HCT116 (cell line): Measurements from ENCODE around the gene MPP1. TPM values are rescaled to one million over a fixed set of nuclear protein-coding genes. Genes with fewer than 3 reads are reported as not detected.

Experiments used
- ATAC-seq: fragments of 200-7000 bp; cut with Tn5 transposase; 2 replicates; pipeline ENCODE4 v1.9.1; 2020; ENCODE audit warnings: mild to moderate bottlenecking, moderate library complexity
- BruUV-seq: library from RNA; stranded (reverse); fragments of 400-500 nt; replicated peaks from 2 replicates; lab custom pipeline; 2021; lab: Mats Ljungman, UMichigan
- CTCF ChIA-PET: fragments of 300-600 bp; sonication (Branson Sonifier 250); formaldehyde crosslinking; loops from one replicate; lab custom pipeline; 2021; ENCODE audit warnings: antibody characterized with exemption; lab: Charles Lee
- POLR2A ChIA-PET: fragments of 300-600, 350-600 bp; sonication (Branson Sonifier 250); formaldehyde crosslinking; loops from one replicate; lab custom pipeline; 2021; ENCODE audit warnings: antibody characterized with exemption; lab: Charles Lee
- RAD21 ChIA-PET, 2 experiments: fragments of 300-600 bp; sonication (Branson Sonifier 250); formaldehyde crosslinking; loops; one replicate each; lab custom pipeline; 2023; ENCODE audit warnings: low total read pairs in 2 of 2; ENCODE audit not compliant: uncharacterized antibody in 2 of 2, unreplicated experiment in 2 of 2, low non-redundant PET in 1 of 2; lab: Charles Lee
- DNase-seq: peaks from one replicate; pipeline ENCODE4 v3.0.0-alpha.2; 2010; ENCODE audit warnings: low read depth, low spot score
- H2AFZ ChIP-seq: fragments of 200-600 bp; shearing (Covaris generic), sonication (generic); 2 replicates; pipeline ENCODE4 v1.6.1; 2017; ENCODE audit warnings: low read depth, mixed run types, mixed read lengths, antibody characterized with exemption, low read length; ENCODE audit not compliant: poor library complexity, severe bottlenecking
- H3K27ac ChIP-seq: 2 replicates; pipeline ENCODE4 v1.5.1; 2012; ENCODE audit warnings: low read depth, low read length
- H3K27me3 ChIP-seq: fragments of 200-600 bp; sonication (generic); 2 replicates; pipeline ENCODE4 v1.6.1; 2016; ENCODE audit warnings: mixed run types, low read length, mixed read lengths; ENCODE audit not compliant: insufficient read depth
- H3K36me3 ChIP-seq, 2 experiments: fragments of 200-500 bp in 1 of 2; fragments of 200-600 bp in 1 of 2; sonication (Bioruptor generic) in 1 of 2; sonication (generic) in 1 of 2; 2 replicates each; pipeline versions ENCODE4 v1.5.1 to v1.6.1; 2014 to 2016; ENCODE audit warnings: low read length in 2 of 2, inconsistent platforms in 1 of 2, mixed read lengths in 1 of 2, mixed run types in 1 of 2; ENCODE audit not compliant: insufficient read depth in 2 of 2, control insufficient read depth in 1 of 2
- H3K4me1 ChIP-seq, 2 experiments: fragments of 200-600 bp in 1 of 2; sonication (generic) in 1 of 2; 2 replicates each; pipeline versions ENCODE4 v1.5.1 to v1.6.1; 2012 to 2017; ENCODE audit warnings: low read length in 2 of 2, inconsistent platforms in 1 of 2, mild to moderate bottlenecking in 1 of 2, mixed read lengths in 1 of 2, mixed run types in 1 of 2, moderate library complexity in 1 of 2; ENCODE audit not compliant: insufficient read depth in 2 of 2, control insufficient read depth in 1 of 2
- H3K4me2 ChIP-seq: fragments of 200-600 bp; sonication (generic); 2 replicates; pipeline ENCODE4 v1.6.1; 2017; ENCODE audit warnings: mixed run types, low read length, mixed read lengths
- H3K4me3 ChIP-seq, 2 experiments: fragments of 200-600 bp in 1 of 2; sonication (generic) in 1 of 2; replicated peaks in 1 of 2; 2 replicates each; pipeline ENCODE4 v1.5.1; 2011 to 2016; ENCODE audit warnings: low read length in 2 of 2, control low read depth in 1 of 2, low read depth in 1 of 2, mild to moderate bottlenecking in 1 of 2, mixed read lengths in 1 of 2, mixed run types in 1 of 2
- H3K79me2 ChIP-seq: fragments of 200-600 bp; sonication (generic); 2 replicates; pipeline ENCODE4 v1.6.1; 2017; ENCODE audit warnings: mild to moderate bottlenecking, mixed run types, low read length, moderate library complexity, mixed read lengths; ENCODE audit not compliant: insufficient read depth
- H3K9ac ChIP-seq: fragments of 200-600 bp; sonication (generic); 2 replicates; pipeline ENCODE4 v1.6.1; 2016; ENCODE audit warnings: low read length, mixed read lengths
- H3K9me2 ChIP-seq: fragments of 200-600 bp; sonication (generic), shearing (Covaris generic); 2 replicates; pipeline ENCODE4 v1.6.1; 2017; ENCODE audit warnings: mixed run types, mild to moderate bottlenecking, moderate library complexity; ENCODE audit not compliant: insufficient read depth
- H3K9me3 ChIP-seq, 2 experiments: fragments of 200-500 bp in 1 of 2; fragments of 200-600 bp in 1 of 2; sonication (Bioruptor generic) in 1 of 2; sonication (generic) in 1 of 2; 2 replicates each; pipeline ENCODE4 v1.6.1; 2014 to 2017; ENCODE audit warnings: low read length in 2 of 2, mixed read lengths in 2 of 2, inconsistent platforms in 1 of 2, low read depth in 1 of 2, mild to moderate bottlenecking in 1 of 2, mixed run types in 1 of 2, moderate library complexity in 1 of 2; ENCODE audit not compliant: control insufficient read depth in 1 of 2, insufficient read depth in 1 of 2
- H4K20me1 ChIP-seq: fragments of 200-600 bp; sonication (generic), shearing (Covaris generic); 2 replicates; pipeline ENCODE4 v1.6.1; 2017; ENCODE audit warnings: mixed run types, mild to moderate bottlenecking, moderate library complexity; ENCODE audit not compliant: insufficient read depth
- CBX3 ChIP-seq: IDR thresholded peaks from 2 replicates; pipeline ENCODE4 v1.6.1; 2012; ENCODE audit warnings: low read depth
- EGR1 ChIP-seq: IDR thresholded peaks from 2 replicates; pipeline ENCODE4 v1.6.1; 2012; ENCODE audit warnings: low read depth
- EZH2 ChIP-seq: fragments of 200-600 bp; sonication (generic); IDR thresholded peaks from 2 replicates; pipeline ENCODE4 v1.6.1; 2017; ENCODE audit warnings: antibody characterized with exemption, mixed run types
- EZH2phosphoT487 ChIP-seq: fragments of 200-600 bp; IDR thresholded peaks from 2 replicates; pipeline ENCODE4 v1.6.1; 2018; ENCODE audit warnings: antibody characterized with exemption, borderline replicate concordance
- FOSL1 ChIP-seq: IDR thresholded peaks from 2 replicates; pipeline ENCODE4 v1.6.1; 2012; ENCODE audit warnings: low read depth
- JUND ChIP-seq: IDR thresholded peaks from 2 replicates; pipeline ENCODE4 v1.6.1; 2012
- POLR2A ChIP-seq: IDR thresholded peaks from 2 replicates; pipeline ENCODE4 v1.7.0; 2011; ENCODE audit warnings: borderline replicate concordance; ENCODE audit not compliant: insufficient read depth, insufficient read length; ENCODE audit errors: extremely low read depth
- POLR2AphosphoS5 ChIP-seq: IDR thresholded peaks from 2 replicates; pipeline ENCODE4 v1.6.1; 2011; ENCODE audit warnings: mild to moderate bottlenecking, low read depth, low read length, moderate library complexity
- RAD21 ChIP-seq: IDR thresholded peaks from 2 replicates; pipeline ENCODE4 v1.6.1; 2012; ENCODE audit warnings: low read depth, mild to moderate bottlenecking
- SIN3A ChIP-seq: IDR thresholded peaks from 2 replicates; pipeline ENCODE4 v1.6.1; 2012; ENCODE audit warnings: low read depth
- SP1 ChIP-seq: IDR thresholded peaks from 2 replicates; pipeline ENCODE4 v1.6.1; 2012; ENCODE audit warnings: low read depth
- SRF ChIP-seq: IDR thresholded peaks from 2 replicates; pipeline ENCODE4 v1.6.1; 2012; ENCODE audit warnings: low read depth
- TCF7L2 ChIP-seq: IDR thresholded peaks from 2 replicates; pipeline ENCODE4 v1.7.0; 2011; ENCODE audit warnings: borderline replicate concordance, inconsistent platforms; ENCODE audit not compliant: insufficient read depth, insufficient read length; ENCODE audit errors: extremely low read depth
- ZFX ChIP-seq: fragments of 450-650 bp; IDR thresholded peaks from 2 replicates; pipeline ENCODE4 v1.6.1; 2017
- ZNF274 ChIP-seq: fragments of 200-500 bp; sonication (Bioruptor generic); IDR thresholded peaks from 2 replicates; pipeline ENCODE4 v1.6.1; 2014; ENCODE audit warnings: mild to moderate bottlenecking, low read depth, low read length, inconsistent platforms
- intact Hi-C: fragments of 100-400 bp; cut with micrococcal nuclease; formaldehyde crosslinking; loops from 2 replicates; pipeline ENCODE4 v1.10.0; 2022
- total RNA-seq: library from RNA; stranded (reverse); gene quantifications from one replicate; pipeline ENCODE4 v1.2.1, GENCODE V29; 2021; ENCODE audit not compliant: unreplicated experiment
- TF ChIP-seq, protein P1 (sequence below): IDR thresholded peaks from 2 replicates; pipeline ENCODE4 v1.6.1; 2011; ENCODE audit warnings: mild to moderate bottlenecking, low read length, moderate library complexity; ENCODE audit not compliant: insufficient replicate concordance; ENCODE audit errors: extremely low read depth
- TF ChIP-seq, protein P2 (sequence below): IDR thresholded peaks from 2 replicates; pipeline ENCODE4 v1.6.1; 2012
- TF ChIP-seq, protein P3 (sequence below): IDR thresholded peaks from 2 replicates; pipeline ENCODE4 v1.6.1; 2012
- TF ChIP-seq, protein P4 (sequence below): IDR thresholded peaks from 2 replicates; pipeline ENCODE4 v1.6.1; 2012; ENCODE audit warnings: low read depth

Gene MPP1
- total RNA-seq, 1 experiment from 2014 or later, result 13.1 TPM

DNA sequence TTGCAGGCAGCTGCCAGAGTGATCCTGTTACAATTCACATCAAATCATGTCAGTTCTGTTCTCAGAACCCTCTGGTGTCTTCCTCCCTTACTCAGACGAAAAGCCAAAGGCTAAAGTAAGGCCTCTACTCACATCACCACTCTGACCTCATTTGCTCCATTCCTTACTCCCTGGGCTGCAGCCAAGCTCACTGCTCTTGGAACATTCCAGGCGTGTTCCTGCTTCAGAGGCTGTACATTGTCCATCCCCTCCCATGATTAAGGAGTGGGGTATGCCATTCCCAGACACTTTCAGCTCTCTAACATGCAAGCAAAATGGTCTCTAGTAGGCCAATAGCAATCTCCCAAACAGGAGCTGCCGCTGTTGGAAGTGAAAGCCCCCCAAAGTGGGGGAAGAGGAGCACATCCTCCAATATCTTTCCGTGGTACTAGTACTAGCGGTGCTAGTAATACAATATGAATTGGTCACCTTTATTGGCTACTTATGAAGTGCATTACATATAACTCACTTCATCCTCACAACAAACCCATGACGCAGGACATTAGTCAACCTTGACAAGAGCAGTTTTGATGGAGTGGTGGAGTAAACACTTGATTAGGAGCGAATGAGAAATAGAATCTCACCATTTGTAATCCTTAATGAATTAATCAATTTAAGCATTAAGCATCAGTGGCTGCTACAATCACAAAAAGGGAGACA, 69.4 kb downstream of the MPP1 start (continued):
- TF ChIP-seq ZFX, result no peak
- TF ChIP-seq SIN3A, result no peak
- no peak for TF ChIP-seq CBX3
- no peak for TF ChIP-seq EZH2phosphoT487
- TF ChIP-seq ZNF274, result no peak
- no peak for TF ChIP-seq EGR1
- TF ChIP-seq FOSL1, result no peak
- no peak for TF ChIP-seq POLR2A

DNA sequence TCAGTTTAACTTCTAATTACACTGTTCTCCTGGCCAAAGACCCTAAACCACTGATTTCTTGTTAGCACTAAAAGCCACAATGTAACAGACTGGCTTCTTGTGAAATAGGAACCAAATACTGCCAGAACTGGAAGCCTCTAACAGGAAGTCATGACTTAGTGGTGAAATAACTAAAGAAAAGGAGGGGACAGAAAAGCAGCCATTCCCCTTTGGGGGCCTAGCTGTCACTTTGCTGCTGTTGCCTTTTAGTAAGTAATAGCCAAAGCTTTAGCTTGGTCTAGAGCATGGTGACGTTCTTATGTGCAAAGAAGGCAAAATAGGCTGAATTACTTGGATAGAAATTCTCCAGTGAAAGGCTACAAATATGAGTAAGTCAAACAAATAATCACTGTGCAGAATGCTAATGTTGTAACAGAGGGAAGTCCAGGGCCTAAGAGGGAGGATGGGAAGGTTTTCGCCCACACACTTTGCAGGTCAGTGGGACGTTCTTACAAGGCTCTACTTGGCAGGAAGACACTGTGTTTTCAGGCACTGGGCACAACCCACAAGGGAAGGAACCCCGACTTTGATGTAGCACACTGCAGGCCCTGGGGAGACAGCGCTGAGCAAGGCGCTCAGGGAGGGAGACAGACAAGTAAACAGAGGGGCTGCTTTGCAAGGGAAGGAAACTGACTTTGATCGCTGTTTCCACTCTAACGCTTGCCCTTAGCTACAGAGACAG, 71.1 kb downstream of the MPP1 start:
- no peaks in the 10 kb centered on the region for H3K27me3 ChIP-seq
- ATAC-seq (no peak), DNase-seq (no peak)
- H3K36me3 ChIP-seq, result no peaks in the 10 kb centered on the region
- intact Hi-C loops, result no loop called here
- no peaks in the 10 kb centered on the region for H3K4me1 ChIP-seq
- no peak overlapping the region for H3K9ac ChIP-seq
- H3K4me2 ChIP-seq, result no peak overlapping the region
- RAD21 ChIA-PET, result no interaction called here
- no peak overlapping the region for H3K4me3 ChIP-seq
- no peaks in the 10 kb centered on the region for H3K9me3 ChIP-seq
- no TSS peak for BruUV-seq
- H4K20me1 ChIP-seq, result no peaks in the 10 kb centered on the region
- H3K9me2 ChIP-seq, result no peaks in the 10 kb centered on the region
- H3K27ac ChIP-seq, result no peak overlapping the region
- CTCF ChIA-PET, result interaction anchor here (2.2 kb wide), 1 partner anchor 14 kb away, joined by 6 read pairs; no protein-coding TSS in a partner anchor
- POLR2A ChIA-PET, result no interaction called here
- TF ChIP-seq SIN3A, result no peak
- TF ChIP-seq POLR2A, result no peak
- TF ChIP-seq, protein P1, sequence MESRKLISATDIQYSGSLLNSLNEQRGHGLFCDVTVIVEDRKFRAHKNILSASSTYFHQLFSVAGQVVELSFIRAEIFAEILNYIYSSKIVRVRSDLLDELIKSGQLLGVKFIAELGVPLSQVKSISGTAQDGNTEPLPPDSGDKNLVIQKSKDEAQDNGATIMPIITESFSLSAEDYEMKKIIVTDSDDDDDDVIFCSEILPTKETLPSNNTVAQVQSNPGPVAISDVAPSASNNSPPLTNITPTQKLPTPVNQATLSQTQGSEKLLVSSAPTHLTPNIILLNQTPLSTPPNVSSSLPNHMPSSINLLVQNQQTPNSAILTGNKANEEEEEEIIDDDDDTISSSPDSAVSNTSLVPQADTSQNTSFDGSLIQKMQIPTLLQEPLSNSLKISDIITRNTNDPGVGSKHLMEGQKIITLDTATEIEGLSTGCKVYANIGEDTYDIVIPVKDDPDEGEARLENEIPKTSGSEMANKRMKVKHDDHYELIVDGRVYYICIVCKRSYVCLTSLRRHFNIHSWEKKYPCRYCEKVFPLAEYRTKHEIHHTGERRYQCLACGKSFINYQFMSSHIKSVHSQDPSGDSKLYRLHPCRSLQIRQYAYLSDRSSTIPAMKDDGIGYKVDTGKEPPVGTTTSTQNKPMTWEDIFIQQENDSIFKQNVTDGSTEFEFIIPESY, result no peak
- no peak for TF ChIP-seq EZH2
- no peak for TF ChIP-seq FOSL1
- TF ChIP-seq ZNF274, result no peak
- TF ChIP-seq CBX3, result no peak
- TF ChIP-seq POLR2AphosphoS5, result no peak
- TF ChIP-seq ZFX, result no peak
- TF ChIP-seq, protein P2, sequence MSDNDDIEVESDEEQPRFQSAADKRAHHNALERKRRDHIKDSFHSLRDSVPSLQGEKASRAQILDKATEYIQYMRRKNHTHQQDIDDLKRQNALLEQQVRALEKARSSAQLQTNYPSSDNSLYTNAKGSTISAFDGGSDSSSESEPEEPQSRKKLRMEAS, result no peak
- no peak for TF ChIP-seq RAD21
- no peak for TF ChIP-seq SRF
- TF ChIP-seq SP1, result no peak
- no peak for TF ChIP-seq JUND
- TF ChIP-seq, protein P3, sequence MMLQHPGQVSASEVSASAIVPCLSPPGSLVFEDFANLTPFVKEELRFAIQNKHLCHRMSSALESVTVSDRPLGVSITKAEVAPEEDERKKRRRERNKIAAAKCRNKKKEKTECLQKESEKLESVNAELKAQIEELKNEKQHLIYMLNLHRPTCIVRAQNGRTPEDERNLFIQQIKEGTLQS, result no peak
- TF ChIP-seq, protein P4, sequence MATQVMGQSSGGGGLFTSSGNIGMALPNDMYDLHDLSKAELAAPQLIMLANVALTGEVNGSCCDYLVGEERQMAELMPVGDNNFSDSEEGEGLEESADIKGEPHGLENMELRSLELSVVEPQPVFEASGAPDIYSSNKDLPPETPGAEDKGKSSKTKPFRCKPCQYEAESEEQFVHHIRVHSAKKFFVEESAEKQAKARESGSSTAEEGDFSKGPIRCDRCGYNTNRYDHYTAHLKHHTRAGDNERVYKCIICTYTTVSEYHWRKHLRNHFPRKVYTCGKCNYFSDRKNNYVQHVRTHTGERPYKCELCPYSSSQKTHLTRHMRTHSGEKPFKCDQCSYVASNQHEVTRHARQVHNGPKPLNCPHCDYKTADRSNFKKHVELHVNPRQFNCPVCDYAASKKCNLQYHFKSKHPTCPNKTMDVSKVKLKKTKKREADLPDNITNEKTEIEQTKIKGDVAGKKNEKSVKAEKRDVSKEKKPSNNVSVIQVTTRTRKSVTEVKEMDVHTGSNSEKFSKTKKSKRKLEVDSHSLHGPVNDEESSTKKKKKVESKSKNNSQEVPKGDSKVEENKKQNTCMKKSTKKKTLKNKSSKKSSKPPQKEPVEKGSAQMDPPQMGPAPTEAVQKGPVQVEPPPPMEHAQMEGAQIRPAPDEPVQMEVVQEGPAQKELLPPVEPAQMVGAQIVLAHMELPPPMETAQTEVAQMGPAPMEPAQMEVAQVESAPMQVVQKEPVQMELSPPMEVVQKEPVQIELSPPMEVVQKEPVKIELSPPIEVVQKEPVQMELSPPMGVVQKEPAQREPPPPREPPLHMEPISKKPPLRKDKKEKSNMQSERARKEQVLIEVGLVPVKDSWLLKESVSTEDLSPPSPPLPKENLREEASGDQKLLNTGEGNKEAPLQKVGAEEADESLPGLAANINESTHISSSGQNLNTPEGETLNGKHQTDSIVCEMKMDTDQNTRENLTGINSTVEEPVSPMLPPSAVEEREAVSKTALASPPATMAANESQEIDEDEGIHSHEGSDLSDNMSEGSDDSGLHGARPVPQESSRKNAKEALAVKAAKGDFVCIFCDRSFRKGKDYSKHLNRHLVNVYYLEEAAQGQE, result no peak
- no peak for TF ChIP-seq EGR1
- no peak for TF ChIP-seq TCF7L2
- no peak for TF ChIP-seq EZH2phosphoT487
- no peaks in the 10 kb centered on the region for H3K79me2 ChIP-seq
- H2AFZ ChIP-seq, result no peak overlapping the region
